Psoas muscle (tissue), 8 donors: ENCODE results near the gene COA8. TPM values are rescaled to one million over a fixed set of nuclear protein-coding genes. Genes with fewer than 3 reads are reported as not detected.

ENCODE experiments used
- ATAC-seq, 4 donors: fragments of 200-7000 bp; cut with Tn5 transposase; one replicate each; pipeline ENCODE4 v1.9.1; 2020; ENCODE audit warnings: moderate library complexity in 3 of 4, mild to moderate bottlenecking in 2 of 4
- DNase-seq, 2 donors: peaks; one replicate each; pipeline ENCODE4 v3.0.0-alpha.2; 2020
- H3K27ac ChIP-seq: fragments of 200-600 bp; one replicate; pipeline ENCODE4 v1.8.0; 2022
- H3K27me3 ChIP-seq, 3 donors: fragments of 200-600 bp in 1 of 3; one replicate each; pipeline versions ENCODE4 v1.6.1 to v1.8.0; 2013 to 2022; ENCODE audit warnings: low read length in 2 of 3, mild to moderate bottlenecking in 2 of 3, moderate library complexity in 1 of 3; ENCODE audit not compliant: insufficient read depth in 3 of 3
- H3K36me3 ChIP-seq, 2 donors: fragments of 200-600 bp in 1 of 2; one replicate each; pipeline versions ENCODE4 v1.6.1 to v1.8.0; 2013 to 2022; ENCODE audit warnings: low read depth in 1 of 2, mild to moderate bottlenecking in 1 of 2, moderate library complexity in 1 of 2; ENCODE audit not compliant: insufficient read depth in 1 of 2
- H3K4me1 ChIP-seq: fragments of 200-600 bp; one replicate; pipeline ENCODE4 v1.8.0; 2022
- H3K4me3 ChIP-seq: fragments of 200-600 bp; one replicate; pipeline ENCODE4 v1.8.0; 2022; ENCODE audit warnings: mild to moderate bottlenecking
- H3K9me3 ChIP-seq: fragments of 200-600 bp; one replicate; pipeline ENCODE4 v1.8.0; 2022
- WGBS, 3 donors: extraction: QIAGEN DNeasy Blood & Tissue Kit; methylation state at CpG; one replicate each; pipeline versions ENCODE4 v1.1.6 to v1.1.7; 2013; 5-methylcytosine and 5-hydroxymethylcytosine counted together
- intact Hi-C, 2 donors: fragments of 100-400 bp; cut with DNase I; formaldehyde crosslinking; loops; one replicate each; pipeline versions ENCODE4 v1.11.0 to v1.14.2; 2022
- polyA plus RNA-seq, 3 donors: library from polyadenylated mRNA; stranded (reverse); fragments of 200-250 nt; gene quantifications; one replicate each; pipeline ENCODE4 v1.2.3, GENCODE V29; 2013
- total RNA-seq, 4 donors: library from RNA; stranded (reverse); fragmentation: NEBNext Ultra II Directional in 2 of 4; extraction: Animal tissue kit (Norgen Biotek cat#: 25700) in 2 of 4; gene quantifications; one replicate each; pipeline versions ENCODE4 v1.2.1 to v1.2.4, GENCODE V29; 2021 to 2023
- TF ChIP-seq, protein P1 (sequence below): fragments of 200-600 bp; IDR thresholded peaks from one replicate; pipeline ENCODE4 v1.8.0; 2022; ENCODE audit warnings: antibody characterized with exemption
- donor health status: healthy with polysubstance abuse.
- donor health status: DM: no; HTN: no; CAD: no; lungs with moderate emphysema.
- donor health status: Bipolar disorder and iron deficiency.
- donor health status: healthy.
- donor health status: DM: yes; HTN: yes; CAD: no.
- donor health status: DM: no; HTN: no; CAD: no.
- donor health status: DM: no; HTN: no; CAD: no.
- donor health status: DM: yes; HTN: yes; CAD: no.

Gene COA8
- total and polyA plus RNA-seq, 7 donors: 73.6 to 171 (median 101) TPM

DNA sequence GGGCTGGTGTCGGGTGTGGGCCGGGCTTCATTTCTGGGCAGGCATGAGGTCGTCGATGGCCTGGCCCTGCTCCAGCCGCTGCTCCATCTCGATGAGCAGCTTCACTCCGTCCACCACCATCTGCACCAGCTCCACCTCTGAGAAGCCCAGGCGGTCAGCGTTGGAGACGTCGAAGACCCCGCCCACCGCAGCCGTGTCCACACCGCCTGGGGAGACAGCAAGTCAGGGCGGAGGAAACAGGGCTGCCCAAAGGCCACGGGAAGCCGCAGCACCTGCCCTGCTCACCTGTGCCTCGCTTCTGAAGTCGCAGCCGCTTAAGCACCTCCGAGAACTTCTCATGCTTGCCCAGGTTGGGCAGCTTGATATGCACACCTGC, 42.9 kb upstream of the COA8 start:
- TF ChIP-seq, protein P1, sequence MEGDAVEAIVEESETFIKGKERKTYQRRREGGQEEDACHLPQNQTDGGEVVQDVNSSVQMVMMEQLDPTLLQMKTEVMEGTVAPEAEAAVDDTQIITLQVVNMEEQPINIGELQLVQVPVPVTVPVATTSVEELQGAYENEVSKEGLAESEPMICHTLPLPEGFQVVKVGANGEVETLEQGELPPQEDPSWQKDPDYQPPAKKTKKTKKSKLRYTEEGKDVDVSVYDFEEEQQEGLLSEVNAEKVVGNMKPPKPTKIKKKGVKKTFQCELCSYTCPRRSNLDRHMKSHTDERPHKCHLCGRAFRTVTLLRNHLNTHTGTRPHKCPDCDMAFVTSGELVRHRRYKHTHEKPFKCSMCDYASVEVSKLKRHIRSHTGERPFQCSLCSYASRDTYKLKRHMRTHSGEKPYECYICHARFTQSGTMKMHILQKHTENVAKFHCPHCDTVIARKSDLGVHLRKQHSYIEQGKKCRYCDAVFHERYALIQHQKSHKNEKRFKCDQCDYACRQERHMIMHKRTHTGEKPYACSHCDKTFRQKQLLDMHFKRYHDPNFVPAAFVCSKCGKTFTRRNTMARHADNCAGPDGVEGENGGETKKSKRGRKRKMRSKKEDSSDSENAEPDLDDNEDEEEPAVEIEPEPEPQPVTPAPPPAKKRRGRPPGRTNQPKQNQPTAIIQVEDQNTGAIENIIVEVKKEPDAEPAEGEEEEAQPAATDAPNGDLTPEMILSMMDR: no peak
- Histone ChIP-seq H3K4me1 (peaks cover 22% of the 10 kb centered on the region), H3K27ac (no peak overlapping the region), H3K27me3 (peaks cover 0 to 24% (median 15%) of the 10 kb centered on the region in 3 donors), H3K4me3 (no peak overlapping the region), H3K36me3 (no peaks in the 10 kb centered on the region), H3K9me3 (no peaks in the 10 kb centered on the region)
- DNase-seq (peak in 1 of 2 donors; percentile 65), ATAC-seq (no peak)
- intact Hi-C loops: loop anchor here in 1 of 2 donors (2.0 kb wide), 1 partner anchor 27 kb away; no protein-coding TSS in a partner anchor
- WGBS, 3 donors: 61 to 76% (median 69%) methylated on average over 22 of the region's 22 CpGs

DNA sequence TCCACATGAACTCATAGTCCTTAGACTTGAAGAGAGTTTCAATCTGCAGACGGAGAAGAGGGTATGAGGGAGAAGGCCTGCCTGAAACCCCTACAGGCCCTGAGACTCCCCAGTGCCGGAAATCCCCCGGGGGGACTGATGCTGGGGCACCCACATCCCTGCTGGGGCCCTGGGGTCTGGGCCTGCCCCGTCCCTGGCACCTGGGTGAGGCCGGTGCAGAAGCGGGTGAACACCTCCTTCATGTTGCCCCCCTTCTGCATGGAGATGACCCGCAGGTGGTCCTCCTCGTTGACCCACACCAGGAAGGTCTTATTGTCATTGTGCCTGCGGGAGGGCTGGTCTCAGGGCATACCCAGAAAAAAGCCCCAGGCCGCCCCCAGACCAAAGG, 42.5 kb upstream of the COA8 start:
- 66 to 88% (median 78%) methylated on average over 10 of the region's 10 CpGs for WGBS, 3 donors
- Histone ChIP-seq H3K4me3 (peak overlapping the region; percentile 62), H3K27me3 (peaks cover 0 to 24% (median 15%) of the 10 kb centered on the region in 3 donors)

DNA sequence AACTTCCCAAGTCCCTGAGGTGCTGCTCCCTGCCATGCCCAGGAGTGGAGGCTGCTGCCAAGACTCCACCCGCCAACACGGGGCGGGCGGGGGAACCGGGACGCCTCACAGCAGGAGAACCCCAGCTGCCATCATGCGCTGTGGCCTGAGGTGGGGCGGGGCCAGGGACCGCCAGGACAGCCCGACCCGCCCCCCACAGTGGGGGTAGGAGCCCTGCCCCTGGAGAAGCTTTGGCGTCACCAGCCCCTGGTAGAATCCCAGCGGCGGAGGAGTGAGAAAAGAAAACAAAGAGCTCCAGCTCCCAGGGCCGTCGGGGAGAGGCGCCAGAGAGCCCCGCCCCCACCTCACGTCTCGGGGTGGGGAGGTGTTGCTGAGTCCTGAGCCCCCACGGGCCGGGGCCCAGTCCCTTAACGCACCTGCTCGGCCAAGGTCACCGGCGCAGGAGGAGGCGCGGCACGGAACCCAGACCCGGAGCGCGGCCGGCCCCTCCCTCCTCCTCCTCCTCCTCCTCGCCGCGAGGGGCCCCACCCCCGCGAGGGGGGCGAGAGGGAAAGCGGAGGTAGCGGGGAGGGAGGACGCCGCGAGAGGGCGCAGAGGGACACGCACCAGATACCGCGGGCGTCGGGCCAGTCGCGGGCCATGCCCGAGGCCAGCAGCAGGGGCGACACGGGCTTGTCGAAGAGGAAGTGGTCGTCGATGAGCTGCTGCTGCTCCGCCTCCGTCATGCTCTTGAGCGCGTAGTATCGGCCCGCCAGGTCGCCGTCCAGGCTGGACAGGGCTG, 41.9 kb upstream of the COA8 start:
- intact Hi-C loops: no loop called here
- H3K27ac ChIP-seq: no peak overlapping the region
- TF ChIP-seq, protein P1: peak; percentile 47
- peaks cover 0 to 24% (median 15%) of the 10 kb centered on the region in 3 donors for H3K27me3 ChIP-seq
- peak; percentile 84 to 89 for DNase-seq
- H3K36me3 ChIP-seq: no peaks in the 10 kb centered on the region
- 3 to 19% (median 5%) methylated on average over 27 to 62 of the region's 66 CpGs for WGBS, 3 donors
- H3K4me3 ChIP-seq: peak overlapping the region; percentile 62
- H3K4me1 ChIP-seq: peaks cover 22% of the 10 kb centered on the region
- ATAC-seq: peak; percentile 54 to 74 (median 66)
- H3K9me3 ChIP-seq: no peaks in the 10 kb centered on the region

More for the DNA sequence above, 42.5 kb upstream of the COA8 start:
- TF ChIP-seq, protein P1: no peak
- ATAC-seq (no peak), DNase-seq (peak in 1 of 2 donors; percentile 51)
- intact Hi-C loops: no loop called here
- Histone ChIP-seq H3K36me3 (no peaks in the 10 kb centered on the region), H3K9me3 (no peaks in the 10 kb centered on the region), H3K27ac (no peak overlapping the region), H3K4me1 (peaks cover 22% of the 10 kb centered on the region)

DNA sequence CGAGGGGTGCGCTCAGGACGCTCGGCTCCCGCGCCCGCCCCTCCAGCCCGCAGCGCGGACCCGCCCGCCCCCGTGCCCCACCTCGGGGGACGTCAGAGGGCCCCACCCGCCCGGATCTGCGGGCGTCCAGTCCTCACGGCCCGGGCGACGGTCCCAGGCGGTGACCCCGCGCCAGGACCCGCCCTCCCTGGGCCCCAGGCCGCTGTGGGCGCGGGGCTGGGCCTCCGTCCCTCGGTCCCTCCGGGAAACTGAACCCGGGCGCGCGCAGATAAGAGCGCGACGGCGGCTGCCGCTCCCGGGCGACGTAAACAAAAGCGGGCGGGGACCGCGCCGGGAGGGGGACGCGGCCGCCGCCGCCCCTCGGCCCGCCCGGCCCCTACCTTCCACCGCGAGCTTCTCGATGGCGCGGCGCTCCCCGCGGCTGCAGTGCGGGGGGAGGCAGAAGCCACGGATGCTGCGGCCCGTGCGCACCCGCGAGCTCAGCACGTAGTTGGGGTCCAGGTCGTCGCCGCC, 41.3 kb upstream of the COA8 start:
- H3K27me3 ChIP-seq: peaks cover 0 to 24% (median 15%) of the 10 kb centered on the region in 3 donors
- DNase-seq (no peak), ATAC-seq (peak; percentile 16 to 23 (median 22))
- 2 to 3% (median 2%) methylated on average over 22 to 77 of the region's 77 CpGs for WGBS, 3 donors
- H3K4me3 ChIP-seq: peak overlapping the region; percentile 62
- no peaks in the 10 kb centered on the region for H3K36me3 ChIP-seq
- intact Hi-C loops: no loop called here
- TF ChIP-seq, protein P1: no peak
- no peak overlapping the region for H3K27ac ChIP-seq
- H3K4me1 ChIP-seq: peaks cover 22% of the 10 kb centered on the region
- no peaks in the 10 kb centered on the region for H3K9me3 ChIP-seq
